GM21528 (cell line): ENCODE results near the gene CWH43.
A peak's percentile ranks its signal among the peaks of the same experiment; 100 is the strongest.
"Not testable (repeated sequence)": the region's sequence is repeated elsewhere in the genome, so short reads cannot be mapped to it uniquely, and the experiment has no call there.

Experiments used
- ATAC-seq: cut with Tn5 transposase; IDR thresholded peaks from one replicate; pipeline ENCODE4 v1.9.1; 2021; ENCODE audit warnings: mild to moderate bottlenecking, moderate library complexity; ENCODE audit not compliant: unreplicated experiment, low FRiP score

CWH43 gene

GRCh38 chr4:48985976-48986653, at the start of gene CWH43:
CWH43 (plus strand) TSS chr4:48986275; CDS start chr4:48986430, 155 bp downstream.
- no peak for ATAC-seq

- ATAC-seq: no peak
Observed at GRCh38 chr4:48937033-48937432, 49.0 kb upstream of the CWH43 start.

GRCh38 chr4:48938831-48939230, 47.2 kb upstream of the CWH43 start:
- ATAC-seq: no peak

- ATAC-seq: no peak
Observed at GRCh38 chr4:48939785-48940184, 46.3 kb upstream of the CWH43 start.

GRCh38 chr4:48943387-48943786, 42.7 kb upstream of the CWH43 start:
- no peak for ATAC-seq

- ATAC-seq: no peak
Observed at GRCh38 chr4:48944252-48944651, 41.8 kb upstream of the CWH43 start.

- no peak for ATAC-seq
Observed at GRCh38 chr4:48944756-48945241, 41.3 kb upstream of the CWH43 start.

- no peak for ATAC-seq
Observed at GRCh38 chr4:48945981-48946380, 40.1 kb upstream of the CWH43 start.

GRCh38 chr4:48947731-48948130, 38.3 kb upstream of the CWH43 start:
- no peak for ATAC-seq

GRCh38 chr4:48949086-48949485, 37.0 kb upstream of the CWH43 start:
- no peak for ATAC-seq

GRCh38 chr4:48949518-48950219, 36.4 kb upstream of the CWH43 start:
- no peak for ATAC-seq

- ATAC-seq: no peak
Observed at GRCh38 chr4:48954314-48954713, 31.8 kb upstream of the CWH43 start.

- not testable (repeated sequence) for ATAC-seq
Observed at GRCh38 chr4:48957366-48957765, 28.7 kb upstream of the CWH43 start.

GRCh38 chr4:48958582-48958981, 27.5 kb upstream of the CWH43 start:
- ATAC-seq: no peak

GRCh38 chr4:48960988-48961635, 25.0 kb upstream of the CWH43 start:
- no peak for ATAC-seq

GRCh38 chr4:48962636-48963035, 23.4 kb upstream of the CWH43 start:
- ATAC-seq: no peak

GRCh38 chr4:48963042-48963679, 22.9 kb upstream of the CWH43 start:
- peak; percentile 90 for ATAC-seq

- ATAC-seq: no peak
Observed at GRCh38 chr4:48967101-48967500, 19.0 kb upstream of the CWH43 start.

- no peak for ATAC-seq
Observed at GRCh38 chr4:48967631-48968030, 18.4 kb upstream of the CWH43 start.

GRCh38 chr4:48968814-48969213, 17.3 kb upstream of the CWH43 start:
- ATAC-seq: no peak

- ATAC-seq: no peak
Observed at GRCh38 chr4:48970471-48970921, 15.6 kb upstream of the CWH43 start.
